Measurements from ENCODE around the gene UBE2L6.

The UBE2L6 gene

DNA sequence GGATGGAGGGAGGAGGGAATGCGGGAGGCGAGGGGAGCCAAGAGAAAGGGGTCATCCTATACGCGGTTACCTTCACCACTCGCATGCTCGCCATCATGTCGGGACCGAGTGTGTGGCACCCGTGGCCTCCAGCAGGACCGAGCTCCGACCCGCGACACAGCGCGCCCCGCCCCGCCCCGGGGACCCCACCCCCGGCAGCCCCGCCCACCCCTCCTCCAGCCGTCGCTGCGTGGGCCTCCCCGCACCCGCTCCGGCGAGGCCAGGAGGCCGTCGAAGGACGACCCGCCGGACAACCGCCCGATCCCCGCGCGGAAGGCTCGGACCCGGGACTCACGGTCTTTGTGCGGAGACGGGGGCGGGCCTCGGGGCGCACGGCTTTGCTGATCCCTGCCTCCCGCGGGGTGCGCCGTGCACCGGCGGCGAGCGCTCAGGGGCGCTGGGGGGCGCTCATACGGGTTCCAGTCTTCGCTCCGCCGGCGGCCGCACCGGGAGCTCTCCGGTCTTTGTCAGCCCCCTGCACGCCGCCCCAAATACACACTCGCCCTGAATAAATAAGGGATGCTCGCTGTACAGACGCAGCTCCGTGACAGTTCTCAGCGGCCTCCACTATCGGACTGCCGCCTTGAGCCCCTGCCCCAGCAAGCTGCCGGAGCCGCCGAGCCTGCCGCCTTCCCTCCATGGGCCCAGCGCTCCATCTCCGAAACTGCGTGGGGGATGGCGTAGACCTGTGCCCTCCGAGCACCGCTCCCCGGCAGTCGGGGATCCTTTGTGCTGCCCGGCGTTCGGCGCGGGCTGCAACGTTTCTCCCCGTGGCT is at the start of gene UBE2L6:
Gene UBE2L6 (minus strand): TSS at position 158 of the 815 bp plus-strand sequence. CDS start 61 bp downstream, at position 97.
- DNase-seq, result peak; percentile 70

DNA sequence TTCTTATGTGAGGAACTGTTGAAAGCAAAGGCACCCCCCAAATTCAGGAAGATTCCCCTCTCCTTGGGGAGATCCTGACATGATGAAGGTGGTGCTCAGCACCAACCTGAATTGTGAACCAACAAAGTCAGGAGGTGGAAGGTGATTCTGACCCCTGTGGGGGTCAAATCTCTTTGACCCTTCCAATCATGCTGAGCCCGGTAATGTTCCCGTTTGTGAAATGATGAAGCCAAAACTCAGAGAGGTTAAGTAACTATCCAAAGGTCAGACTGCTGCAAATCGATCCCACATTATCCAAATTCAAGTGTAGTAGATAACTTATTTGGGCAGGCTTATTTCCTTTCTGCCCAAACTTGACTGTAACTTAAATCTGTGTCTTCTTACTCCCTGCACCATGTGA is 49.1 kb upstream of the UBE2L6 start:
- DNase-seq, result no peak

DNA sequence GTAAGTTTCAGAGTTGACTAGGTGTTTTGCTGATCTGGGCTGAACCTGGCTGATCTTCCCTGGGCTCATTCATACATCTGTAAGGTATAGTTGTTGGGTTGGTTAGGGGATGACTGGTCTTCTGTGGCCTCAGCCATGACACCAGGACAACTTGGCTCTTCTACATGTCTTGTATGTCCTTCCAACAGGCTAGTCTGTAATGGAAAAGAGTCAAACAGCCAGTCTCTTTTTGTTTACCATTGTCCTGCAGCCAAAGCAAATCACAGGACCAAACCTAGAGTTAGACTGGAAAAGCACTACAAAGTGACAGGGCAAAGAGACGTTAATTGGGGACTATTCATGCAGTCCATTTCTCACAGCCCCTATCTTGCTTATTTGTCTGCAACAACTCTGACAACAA is 47.8 kb upstream of the UBE2L6 start:
- DNase-seq, result no peak

DNA sequence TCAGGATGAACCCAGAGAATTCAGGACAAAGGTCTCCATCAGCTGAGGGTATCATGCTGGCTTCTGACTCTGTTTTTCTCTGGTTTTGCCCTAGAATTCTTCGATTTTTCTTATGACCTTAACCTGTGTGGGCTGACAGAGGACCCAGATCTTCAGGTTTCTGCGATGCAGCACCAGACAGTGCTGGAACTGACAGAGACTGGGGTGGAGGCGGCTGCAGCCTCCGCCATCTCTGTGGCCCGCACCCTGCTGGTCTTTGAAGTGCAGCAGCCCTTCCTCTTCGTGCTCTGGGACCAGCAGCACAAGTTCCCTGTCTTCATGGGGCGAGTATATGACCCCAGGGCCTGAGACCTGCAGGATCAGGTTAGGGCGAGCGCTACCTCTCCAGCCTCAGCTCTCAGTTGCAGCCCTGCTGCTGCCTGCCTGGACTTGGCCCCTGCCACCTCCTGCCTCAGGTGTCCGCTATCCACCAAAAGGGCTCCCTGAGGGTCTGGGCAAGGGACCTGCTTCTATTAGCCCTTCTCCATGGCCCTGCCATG is 46.8 kb upstream of the UBE2L6 start:
- DNase-seq, result no peak

DNA sequence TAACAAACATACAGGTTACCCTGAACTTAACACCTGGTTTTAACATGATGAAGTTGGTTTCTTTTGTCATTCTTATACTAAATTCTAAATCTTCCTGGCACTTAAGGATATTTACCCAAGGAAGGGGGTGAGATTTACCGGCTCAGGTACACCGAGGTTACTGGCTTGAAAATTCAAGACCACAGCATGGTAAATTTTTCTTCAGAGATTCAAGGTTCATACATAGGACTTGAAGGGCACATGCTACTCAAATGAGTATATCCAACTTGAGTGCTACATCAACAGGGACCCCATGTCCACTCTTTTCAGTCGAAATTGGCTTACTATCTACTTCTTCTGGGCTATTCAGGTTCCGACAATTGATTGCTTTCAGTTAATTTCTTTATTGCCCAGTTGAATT is 42.7 kb upstream of the UBE2L6 start:
- DNase-seq, result no peak

- DNase-seq, result no peak
These were observed 37.6 kb upstream of the UBE2L6 start for GRCh38 chr11:57605028-57605420.

GRCh38 chr11:57604296-57605027 is 37.0 kb upstream of the UBE2L6 start:
- no peak for DNase-seq

GRCh38 chr11:57601297-57601696 is 33.8 kb upstream of the UBE2L6 start:
- DNase-seq, result no peak

GRCh38 chr11:57599381-57599780 is 31.9 kb upstream of the UBE2L6 start:
- DNase-seq, result no peak

- DNase-seq, result no peak
These were observed 31.3 kb upstream of the UBE2L6 start for GRCh38 chr11:57598831-57599155.

GRCh38 chr11:57597916-57598830 is 30.7 kb upstream of the UBE2L6 start:
- peak; percentile 77 for DNase-seq

DNA sequence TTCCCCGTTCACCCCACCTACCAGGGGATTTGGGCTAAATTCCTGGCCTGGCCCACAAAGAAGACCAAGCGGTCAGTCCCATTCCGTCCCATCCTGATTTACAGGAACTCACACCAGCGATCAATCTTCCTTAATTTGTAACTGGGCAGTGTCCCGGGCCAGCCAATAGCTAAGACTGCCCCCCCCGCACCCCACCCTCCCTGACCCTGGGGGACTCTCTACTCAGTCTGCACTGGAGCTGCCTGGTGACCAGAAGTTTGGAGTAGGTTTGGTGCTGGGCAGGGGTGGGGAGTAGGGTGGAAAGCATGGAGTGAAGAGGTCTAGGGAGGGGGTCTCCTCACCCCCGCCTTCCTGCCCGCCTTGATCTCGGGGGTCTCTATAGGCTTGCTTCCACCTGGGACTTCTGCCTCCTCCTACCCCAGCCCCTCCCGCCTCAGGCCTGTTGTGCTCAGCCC is 30.0 kb upstream of the UBE2L6 start, which contains the start of gene SERPING1:
Gene SERPING1 (plus strand): TSS at position 225 of the 455 bp plus-strand sequence. CDS start 586 bp downstream, outside the sequence.
- DNase-seq, result no peak

DNA sequence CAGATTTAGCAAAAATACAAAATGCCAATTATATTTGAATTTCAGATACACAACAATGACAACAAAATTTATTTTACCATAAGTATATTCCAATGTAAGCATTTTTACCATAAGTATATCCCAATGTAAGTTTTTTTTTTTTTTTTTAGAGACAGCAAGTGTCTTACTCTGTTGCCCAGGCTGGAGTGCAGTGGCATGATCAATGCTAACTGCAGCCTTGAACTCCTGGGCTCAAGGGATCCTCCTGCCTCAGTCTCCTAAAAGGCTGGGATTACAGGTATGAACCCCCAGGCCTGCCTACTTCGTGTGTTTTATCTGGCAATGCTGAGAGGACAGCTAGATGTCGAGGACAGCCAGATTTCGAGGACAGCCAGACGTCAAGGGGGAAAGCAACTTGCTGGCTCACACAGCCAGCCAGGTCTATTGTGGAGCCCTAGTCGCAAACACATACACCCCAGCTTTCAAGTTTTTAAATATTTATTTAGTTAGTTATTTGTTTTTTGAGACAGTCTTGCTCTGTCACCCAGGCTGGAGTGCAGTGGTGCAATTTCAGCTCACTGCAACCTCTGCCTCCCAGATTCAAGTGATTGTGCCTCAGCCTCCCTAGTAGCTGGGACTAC is 28.9 kb upstream of the UBE2L6 start:
- DNase-seq, result no peak

DNA sequence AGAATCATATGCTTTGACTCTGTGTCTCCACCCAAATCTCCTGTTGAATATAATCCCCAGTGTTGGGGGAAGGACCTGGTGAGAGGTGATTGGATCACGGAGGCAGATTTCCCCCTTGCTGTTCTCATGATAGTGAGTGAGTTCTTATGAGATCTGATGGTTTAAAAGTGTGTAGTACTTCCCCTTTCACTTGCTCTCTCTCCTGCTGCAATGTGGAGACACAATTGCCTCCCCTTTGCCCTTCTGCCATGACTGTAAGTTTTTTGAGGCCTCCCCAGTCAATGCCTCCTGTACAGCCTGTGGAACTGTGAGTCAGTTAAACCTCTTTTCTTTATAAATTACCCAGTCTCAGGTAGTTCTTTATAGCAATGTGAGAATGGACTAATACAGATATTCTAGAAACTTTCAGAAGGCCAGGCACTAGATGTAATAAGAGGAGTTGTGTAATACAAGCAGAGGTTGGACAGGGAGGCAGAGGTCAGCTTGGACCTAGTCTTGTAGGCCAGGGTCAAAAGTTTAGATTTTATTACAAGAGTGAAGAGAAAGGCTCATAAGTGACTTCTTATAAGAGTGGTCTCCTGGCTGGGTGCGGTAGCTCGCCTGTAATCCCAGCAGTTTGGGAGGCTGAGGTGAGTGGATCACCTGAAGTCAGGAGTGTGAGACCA is 20.7 kb upstream of the UBE2L6 start:
- peak; percentile 46 for DNase-seq

DNA sequence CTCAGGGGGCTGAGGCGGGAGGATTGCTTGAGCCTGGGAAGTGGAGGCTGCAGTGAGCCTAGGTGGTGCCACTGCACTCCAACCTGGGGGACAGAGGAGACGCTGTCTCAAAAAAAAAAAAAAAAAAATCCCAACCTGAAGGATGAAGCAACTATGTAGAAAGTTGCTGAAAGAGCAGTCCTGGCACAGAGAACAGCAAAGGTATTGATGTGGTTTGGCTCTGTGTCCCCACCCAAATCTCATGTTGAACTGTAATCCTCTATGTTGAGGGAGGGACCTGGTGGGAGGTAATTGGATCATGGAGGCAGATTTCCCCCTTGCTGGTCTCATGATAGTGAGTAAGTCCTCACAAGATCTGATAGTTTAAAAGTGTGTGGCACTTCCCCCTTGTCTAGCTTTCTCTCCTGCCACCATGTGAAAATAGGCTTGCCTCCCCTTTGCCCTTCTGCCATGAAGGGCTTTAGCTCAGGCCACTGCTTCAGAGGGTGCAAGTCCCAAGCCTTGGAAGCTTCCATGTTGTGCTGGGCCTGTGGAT is 19.3 kb upstream of the UBE2L6 start:
- DNase-seq, result no peak

GRCh38 chr11:57585301-57585700 is 17.8 kb upstream of the UBE2L6 start:
- DNase-seq, result no peak

- DNase-seq, result no peak
These were observed 16.9 kb upstream of the UBE2L6 start for GRCh38 chr11:57584341-57584740.

DNA sequence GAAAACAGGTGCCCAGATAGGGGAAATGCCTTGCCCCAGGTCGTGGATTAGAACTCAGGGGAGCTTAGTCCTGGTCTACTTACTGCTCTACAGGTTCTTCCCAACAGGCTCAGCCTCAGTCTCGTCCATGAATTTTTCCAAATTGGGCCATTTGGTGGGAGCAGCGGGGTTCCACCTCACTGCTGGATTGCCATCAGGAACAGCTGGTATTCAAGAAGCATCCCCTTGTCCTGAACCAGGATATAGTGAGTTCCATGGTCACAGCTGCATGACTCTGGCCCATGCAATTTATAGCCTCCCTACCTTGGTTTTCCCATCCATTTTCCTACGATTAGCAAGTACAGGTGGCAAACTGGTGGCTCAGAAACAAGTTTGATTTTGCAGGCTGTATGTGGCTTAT is 6.6 kb upstream of the UBE2L6 start:
- DNase-seq, result no peak

GRCh38 chr11:57571606-57572005 is 4.1 kb upstream of the UBE2L6 start:
- peak; percentile 37 for DNase-seq

DNA sequence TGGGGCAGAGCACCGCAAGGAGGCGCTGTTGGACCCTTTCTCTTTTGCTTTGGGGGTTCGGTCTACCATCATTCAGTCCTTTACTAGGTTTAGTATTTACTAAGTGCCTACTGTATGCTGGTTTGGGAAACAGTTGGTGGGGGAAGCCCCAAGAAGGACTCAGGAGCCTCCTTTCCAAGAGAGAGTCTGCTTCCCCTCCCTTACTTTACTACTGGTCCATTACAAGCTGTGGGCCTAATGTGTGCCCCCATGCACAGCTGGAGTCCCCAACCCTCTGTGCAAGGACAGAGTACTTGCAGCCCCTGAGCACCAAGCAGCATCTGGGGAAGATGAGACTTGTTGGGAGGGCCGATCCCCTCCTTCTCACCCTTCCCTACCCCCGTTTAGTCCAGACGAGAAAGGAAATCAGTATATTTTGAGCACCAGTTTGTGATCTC is 876 bp upstream of the UBE2L6 start:
- DNase-seq, result peak; percentile 92

DNA sequence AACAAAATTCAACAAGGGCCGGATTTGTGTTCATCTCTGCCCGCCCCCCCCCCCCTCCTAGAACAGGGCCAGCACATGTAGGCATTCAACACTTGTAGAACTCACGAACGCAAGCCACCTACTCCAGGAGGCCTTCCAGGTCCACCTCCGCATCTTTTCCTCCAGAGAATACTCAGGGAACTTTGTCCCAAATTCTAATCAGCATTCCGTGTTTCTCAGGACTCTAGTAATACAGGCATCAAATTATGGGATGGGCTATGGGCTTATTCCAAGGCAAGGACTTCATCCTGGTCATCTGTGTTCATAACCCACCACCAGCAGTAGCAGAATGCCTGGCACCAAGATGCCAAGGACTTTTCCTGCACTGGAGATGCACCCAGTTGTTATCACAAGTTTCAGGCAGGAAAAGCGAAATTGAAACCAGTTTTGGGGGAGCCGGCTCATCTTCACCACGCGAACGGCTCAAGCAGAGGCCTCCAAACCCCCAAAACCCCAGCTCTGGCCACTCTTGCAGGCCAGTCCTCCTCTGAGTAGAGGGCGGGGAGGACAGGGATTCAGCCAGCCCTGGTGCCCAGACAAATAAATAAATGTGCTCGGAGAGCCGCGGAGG is 462 bp downstream of the UBE2L6 start:
- DNase-seq, result peak; percentile 65
